Measurements from ENCODE around the gene MTMR6.

The MTMR6 gene

DNA sequence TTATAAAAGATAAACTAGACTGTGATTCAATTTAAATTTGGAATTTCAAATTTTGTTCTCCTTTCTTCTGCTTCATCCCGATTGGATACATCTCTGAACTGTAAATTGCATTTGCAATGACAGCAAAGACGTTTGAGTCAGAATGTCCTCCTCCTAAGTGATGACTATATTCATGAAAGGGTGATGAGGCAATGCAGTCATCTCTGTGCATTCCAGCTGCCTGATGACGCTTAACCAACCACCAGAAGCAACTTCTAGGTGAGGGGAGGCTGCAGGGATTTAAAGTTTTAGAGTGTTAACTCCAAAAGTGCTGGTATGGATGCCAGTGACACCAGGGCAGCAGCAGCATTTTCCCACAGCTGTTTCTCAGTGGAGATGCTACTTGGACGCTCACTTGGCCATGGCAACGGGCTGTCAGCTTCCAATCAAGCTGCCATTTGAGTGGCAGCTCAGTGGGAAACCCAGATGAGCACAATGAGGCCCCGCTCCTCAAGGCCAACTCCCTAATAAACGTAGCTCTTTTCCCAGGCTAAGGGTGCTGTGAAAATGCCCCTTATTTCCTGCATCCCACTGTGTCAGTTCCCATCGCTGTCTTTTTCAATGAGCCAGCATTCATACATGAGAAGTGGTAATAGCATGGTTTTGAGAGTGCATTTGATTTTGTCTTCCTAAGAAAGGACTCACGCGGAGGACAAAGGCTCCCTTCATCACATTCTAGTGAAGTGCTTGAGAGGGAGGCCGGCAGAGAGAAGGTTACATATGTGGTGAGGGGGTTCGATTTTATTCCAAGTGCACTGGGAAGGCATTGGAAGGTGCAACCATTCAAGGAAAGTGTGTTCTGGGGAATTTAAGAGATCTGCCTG, 70.0 kb downstream of the MTMR6 start:
- DNase-seq (ENCODE audit: low read depth): no peak

- DNase-seq (ENCODE audit: low read depth): no peak
These were observed 72.1 kb downstream of the MTMR6 start for GRCh38 chr13:25215253-25215575.

GRCh38 chr13:25214491-25215252, 72.6 kb downstream of the MTMR6 start:
- peak; percentile 10 for DNase-seq (ENCODE audit: low read depth)

DNA sequence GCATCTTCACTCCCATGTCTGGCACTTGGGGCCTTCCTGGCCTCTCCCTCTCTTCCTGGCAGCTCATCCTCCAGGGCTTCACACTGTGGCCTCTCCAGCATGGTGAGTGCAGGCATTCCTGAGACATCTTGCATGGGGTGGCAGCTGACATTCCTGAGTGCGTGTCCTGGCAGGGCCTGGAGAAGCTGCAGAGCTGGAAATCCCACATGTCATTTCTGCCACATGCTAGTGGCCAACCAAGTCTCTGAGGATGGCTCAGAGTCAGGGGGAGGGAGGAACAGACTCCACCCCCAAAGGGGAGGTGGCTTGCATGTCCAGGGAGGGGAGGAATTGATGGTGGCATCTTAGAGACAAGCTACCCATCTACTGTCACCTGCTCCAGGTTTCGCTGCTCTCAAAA, 73.6 kb downstream of the MTMR6 start:
- no peak for DNase-seq (ENCODE audit: low read depth)

- no peak for DNase-seq (ENCODE audit: low read depth)
These were observed 76.3 kb downstream of the MTMR6 start for GRCh38 chr13:25210842-25211569.

GRCh38 chr13:25207291-25207810, 79.9 kb downstream of the MTMR6 start:
- no peak for DNase-seq (ENCODE audit: low read depth)

DNA sequence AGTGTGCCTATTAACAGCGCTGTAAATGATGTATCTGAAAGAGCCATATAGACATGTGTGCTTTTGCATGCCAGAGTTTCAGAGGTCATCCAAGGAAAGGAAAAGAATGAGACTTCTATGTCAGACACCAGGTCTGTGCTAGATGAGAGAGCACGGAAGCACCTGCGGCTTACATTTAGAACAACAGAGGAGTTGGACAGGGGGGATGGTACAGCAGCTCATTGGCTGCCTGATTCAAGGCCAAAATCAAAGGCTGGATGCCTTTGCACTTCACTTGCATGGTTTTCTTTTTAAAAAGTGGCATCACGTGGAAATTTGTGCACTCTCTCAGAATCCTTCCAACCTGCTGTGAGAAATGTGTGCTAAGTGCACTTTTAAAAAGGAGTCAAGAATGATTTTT, 82.4 kb downstream of the MTMR6 start:
- DNase-seq (ENCODE audit: low read depth): no peak

DNA sequence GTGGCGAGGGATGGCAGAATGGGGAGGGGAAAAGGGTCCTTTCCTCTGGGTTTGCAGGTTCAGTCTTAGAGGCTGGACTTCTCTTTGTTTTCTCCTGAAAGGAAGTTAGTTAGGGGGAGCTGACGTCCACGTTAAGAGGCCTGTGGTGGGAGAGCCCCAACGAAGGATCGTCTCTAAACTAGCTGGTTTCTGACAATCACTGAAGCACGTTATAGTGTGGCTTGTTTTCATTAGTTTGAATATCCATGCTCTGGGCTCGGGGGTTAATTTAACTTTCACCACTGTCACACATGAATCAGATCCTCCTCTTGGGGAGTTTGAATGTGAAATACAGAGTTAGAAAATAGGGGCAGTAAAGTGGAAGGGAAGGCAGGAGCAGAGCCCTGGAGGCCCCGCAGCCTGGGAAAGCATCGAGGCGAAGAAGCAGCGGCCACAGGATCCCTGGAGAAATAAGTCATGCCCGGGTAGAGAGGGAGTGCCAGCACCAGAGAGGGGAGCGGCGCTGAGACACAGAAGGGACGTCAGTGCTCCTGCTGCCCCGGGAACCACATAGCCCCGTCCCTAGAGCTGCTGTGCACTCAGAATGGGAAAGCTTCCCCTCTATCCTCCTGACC, 84.1 kb downstream of the MTMR6 start:
- DNase-seq (ENCODE audit: low read depth): no peak

GRCh38 chr13:25200783-25201182, 86.5 kb downstream of the MTMR6 start:
- DNase-seq (ENCODE audit: low read depth): no peak

- no peak for DNase-seq (ENCODE audit: low read depth)
These were observed 88.6 kb downstream of the MTMR6 start for GRCh38 chr13:25198647-25199046.

- no peak for DNase-seq (ENCODE audit: low read depth)
These were observed 90.3 kb downstream of the MTMR6 start for GRCh38 chr13:25196971-25197370.
